Measurements from ENCODE around the gene PARP9. TPM values are rescaled to one million over a fixed set of nuclear protein-coding genes. Genes with fewer than 3 reads are reported as not detected.
"Not testable (repeated sequence)": the region's sequence is repeated elsewhere in the genome, so short reads cannot be mapped to it uniquely, and the experiment has no call there.

PARP9 gene
- total and polyA plus RNA-seq, 10 of the 15 experiments (the other 5 are each of a cell fraction or from before 2014, with no cell fraction given) = 34.0 to 122 (median 46.1) TPM

DNA sequence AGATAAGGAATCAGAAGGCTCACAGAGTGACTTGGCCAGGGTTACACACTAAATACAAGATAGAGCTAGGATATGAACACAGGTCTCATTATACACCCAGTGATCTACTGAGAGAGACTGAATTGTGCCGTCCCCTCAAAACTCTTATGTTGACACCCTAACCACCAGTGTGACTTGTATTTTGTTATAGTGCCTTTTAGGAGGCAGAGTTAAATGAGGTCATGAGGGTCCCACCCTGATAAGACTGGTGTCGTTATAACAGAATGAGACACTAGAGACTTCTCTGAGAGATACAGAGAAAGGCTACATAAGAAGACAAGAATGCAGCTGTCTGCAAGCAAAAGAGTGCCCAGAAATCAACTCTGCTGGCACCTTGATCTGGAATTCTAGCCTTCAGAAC lies 62.0 kb downstream of the PARP9 start:
- Histone ChIP-seq H3K79me2 (ENCODE audit: control insufficient read depth, insufficient read depth, low read length) (peaks cover 68% of the 10 kb centered on the region), H3K36me3 (ENCODE audit: control insufficient read depth in 2 of 2, insufficient read depth in 2 of 2, low read length in 1 of 2) (0 out of 4 replicates have a peak, but pooled peaks cover 0 to 2% of the 10 kb centered on the region in 2 experiments), H3K4me1 (ENCODE audit: control insufficient read depth, insufficient read depth, low read length) (peaks cover 9% of the 10 kb centered on the region), H3K9ac (ENCODE audit: control insufficient read depth, insufficient read depth, low read length) (no peak overlapping the region), H3K4me3 (no peak overlapping the region), H3K27me3 (replicated peaks in 1 of 2; ENCODE audit: control insufficient read depth in 2 of 2, insufficient read depth in 2 of 2, low read length in 1 of 2) (no peaks in the 10 kb centered on the region), H2AFZ (ENCODE audit: control insufficient read depth, low read depth, low read length) (no peak overlapping the region), H3K9me3 (replicated peaks; ENCODE audit: control insufficient read depth, insufficient read depth, low read length) (peaks cover 4% of the 10 kb centered on the region; the same call in 1 of the 3 replicates), H3K27ac (ENCODE audit: control insufficient read depth, insufficient read depth) (no peak overlapping the region), H3K4me2 (ENCODE audit: control insufficient read depth, insufficient read depth) (no peak overlapping the region), H4K20me1 (ENCODE audit: control insufficient read depth, insufficient read depth) (no peaks in the 10 kb centered on the region)
- intact Hi-C loops (cut with micrococcal nuclease; ENCODE audit: unreplicated experiment) = no loop called here
- ATAC-seq (no peak), FAIRE-seq (no peak), DNase-seq (ENCODE audit: low read depth, low spot score) (no peak)
- TF ChIP-seq PKNOX1 (IDR thresholded peaks at IDR 0.05) (no peak), SREBF1 (IDR thresholded peaks at IDR 0.05; ENCODE audit: low read length) (no peak), YBX1 (IDR thresholded peaks at IDR 0.05) (no peak), HDGF (IDR thresholded peaks at IDR 0.05) (no peak), SIX5 (IDR thresholded peaks at IDR 0.05; ENCODE audit: low read depth, low read length, severe bottlenecking) (no peak), ETV6 (conservative IDR thresholded peaks at IDR 0.05 in 1 of 2, IDR thresholded peaks at IDR 0.05 in 1 of 2; ENCODE audit: borderline replicate concordance in 1 of 2, low read depth in 1 of 2) (no peak)
- BruUV-seq (replicated peaks) = no TSS peak
- ChIA-PET POLR2A (no interaction called here), CTCF (interaction anchor here (1.3 to 3.2 kb wide), 3 partner anchors 9 to 195 kb away, joined by 3 to 13 read pairs (median 4); no protein-coding TSS in a partner anchor), SMC1A (ENCODE audit: uncharacterized antibody, unreplicated experiment) (interaction anchor here (0.6 to 5.2 kb wide), 5 partner anchors 8 to 1403 kb away, joined by 3 to 27 read pairs (median 4); partner anchors contain the start of gene WDR5B), RAD21 (ENCODE audit: unreplicated experiment) (no interaction called here)
- in situ Hi-C loops (cut with MboI) = no loop called here
- WGBS (ENCODE audit: insufficient coverage, insufficient replicate concordance, low lambda C conversion rate, missing lambda C conversion rate) = 97% methylated on average over 2 of the region's 2 CpGs

DNA sequence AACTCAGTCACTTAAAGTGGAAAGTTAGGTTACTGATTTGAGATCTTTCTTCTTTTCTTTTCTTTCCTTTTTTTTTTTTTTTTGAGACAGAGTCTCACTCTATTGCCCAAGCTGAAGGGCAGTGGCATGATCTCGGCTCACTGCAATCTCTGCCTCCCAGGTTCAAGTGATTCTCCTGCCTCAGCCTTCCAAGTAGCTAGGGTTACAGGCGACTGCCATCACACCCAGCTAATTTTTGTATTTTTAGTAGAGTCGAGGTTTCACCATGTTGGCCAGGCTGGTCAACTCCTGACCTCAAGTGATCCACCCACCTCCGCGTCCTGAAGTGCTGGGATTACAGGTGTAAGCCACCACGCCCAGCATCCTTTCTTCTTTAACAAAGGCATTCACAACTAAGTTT lies 63.1 kb downstream of the PARP9 start:
- Histone ChIP-seq H3K79me2 (ENCODE audit: control insufficient read depth, insufficient read depth, low read length) (peaks cover 62% of the 10 kb centered on the region), H3K4me1 (ENCODE audit: control insufficient read depth, insufficient read depth, low read length) (peaks cover 14% of the 10 kb centered on the region)
- H4K20me1 ChIP-seq (ENCODE audit: control insufficient read depth, insufficient read depth); H3K9me3 ChIP-seq (replicated peaks; ENCODE audit: control insufficient read depth, insufficient read depth, low read length); H2AFZ ChIP-seq (ENCODE audit: control insufficient read depth, low read depth, low read length); intact Hi-C loops (cut with micrococcal nuclease; ENCODE audit: unreplicated experiment); FAIRE-seq; H3K4me3 ChIP-seq; H3K36me3 ChIP-seq (ENCODE audit: control insufficient read depth in 2 of 2, insufficient read depth in 2 of 2, low read length in 1 of 2); BruUV-seq (replicated peaks); H3K9ac ChIP-seq (ENCODE audit: control insufficient read depth, insufficient read depth, low read length); H3K4me2 ChIP-seq (ENCODE audit: control insufficient read depth, insufficient read depth); DNase-seq (ENCODE audit: low read depth, low spot score); in situ Hi-C loops (cut with MboI); ATAC-seq; H3K27ac ChIP-seq (ENCODE audit: control insufficient read depth, insufficient read depth); H3K27me3 ChIP-seq (replicated peaks in 1 of 2; ENCODE audit: control insufficient read depth in 2 of 2, insufficient read depth in 2 of 2, low read length in 1 of 2): not testable (repeated sequence)
- WGBS (ENCODE audit: insufficient coverage, insufficient replicate concordance, low lambda C conversion rate, missing lambda C conversion rate) = 92% methylated on average over 6 of the region's 6 CpGs
- ChIA-PET SMC1A (ENCODE audit: uncharacterized antibody, unreplicated experiment) (interaction anchor here (0.7 to 5.2 kb wide), 5 partner anchors 9 to 85 kb away, joined by 3 to 27 read pairs (median 3); partner anchors contain the start of gene WDR5B), RAD21 (ENCODE audit: unreplicated experiment) (interaction anchor here (0.6 to 1.1 kb wide), 3 partner anchors 14 to 65 kb away, joined by 3 read pairs; partner anchors contain the start of gene KPNA1), POLR2A (interaction anchor here (0.7 to 1.4 kb wide), 6 partner anchors 10 to 430 kb away, joined by 3 to 5 read pairs (median 3); partner anchors contain the start of gene KPNA1), CTCF (interaction anchor here (1.3 to 3.2 kb wide), 2 partner anchors 10 to 196 kb away, joined by 4 to 13 read pairs; no protein-coding TSS in a partner anchor)

All from GM12878 (cell line).